Measurements from ENCODE around the gene CD82.

The CD82 gene

GRCh38 chr11:44598831-44599230 lies 33.4 kb downstream of the CD82 start:
- no peak for TF ChIP-seq CTCF (IDR thresholded peaks at IDR 0.05; ENCODE audit: low read depth, low read length, missing control alignments)
- no peak for DNase-seq (ENCODE audit: extremely low read depth, low read depth)
- H3K4me3 ChIP-seq (replicated peaks; ENCODE audit: low read depth, low read length), result no peak overlapping the region

- DNase-seq (ENCODE audit: extremely low read depth, low read depth), result no peak
- H3K4me3 ChIP-seq (replicated peaks; ENCODE audit: low read depth, low read length), result no peak overlapping the region
- no peak for TF ChIP-seq CTCF (IDR thresholded peaks at IDR 0.05; ENCODE audit: low read depth, low read length, missing control alignments)
Observed at GRCh38 chr11:44600261-44600660, 34.8 kb downstream of the CD82 start.

GRCh38 chr11:44600839-44601383 lies 35.4 kb downstream of the CD82 start:
- no peak for DNase-seq (ENCODE audit: extremely low read depth, low read depth)
- TF ChIP-seq CTCF (IDR thresholded peaks at IDR 0.05; ENCODE audit: low read depth, low read length, missing control alignments), result no peak
- H3K4me3 ChIP-seq (replicated peaks; ENCODE audit: low read depth, low read length), result no peak overlapping the region

GRCh38 chr11:44601471-44602370 lies 36.3 kb downstream of the CD82 start:
- TF ChIP-seq CTCF (IDR thresholded peaks at IDR 0.05; ENCODE audit: low read depth, low read length, missing control alignments), result no peak
- DNase-seq (ENCODE audit: extremely low read depth, low read depth), result no peak
- H3K4me3 ChIP-seq (replicated peaks; ENCODE audit: low read depth, low read length), result no peak overlapping the region

- H3K4me3 ChIP-seq (replicated peaks; ENCODE audit: low read depth, low read length), result no peak overlapping the region
- DNase-seq (ENCODE audit: extremely low read depth, low read depth), result no peak
- no peak for TF ChIP-seq CTCF (IDR thresholded peaks at IDR 0.05; ENCODE audit: low read depth, low read length, missing control alignments)
Observed at GRCh38 chr11:44602891-44603310, 37.4 kb downstream of the CD82 start.

- DNase-seq (ENCODE audit: extremely low read depth, low read depth), result no peak
Observed at GRCh38 chr11:44604171-44604581, 38.7 kb downstream of the CD82 start.

More at GRCh38 chr11:44604171-44604581, 38.7 kb downstream of the CD82 start:
- no peak overlapping the region for H3K4me3 ChIP-seq (replicated peaks; ENCODE audit: low read depth, low read length)
- no peak for TF ChIP-seq CTCF (IDR thresholded peaks at IDR 0.05; ENCODE audit: low read depth, low read length, missing control alignments)

Data from HFF-Myc (cell line).